ENCODE measurements around the gene DDX47.

The DDX47 gene

DNA sequence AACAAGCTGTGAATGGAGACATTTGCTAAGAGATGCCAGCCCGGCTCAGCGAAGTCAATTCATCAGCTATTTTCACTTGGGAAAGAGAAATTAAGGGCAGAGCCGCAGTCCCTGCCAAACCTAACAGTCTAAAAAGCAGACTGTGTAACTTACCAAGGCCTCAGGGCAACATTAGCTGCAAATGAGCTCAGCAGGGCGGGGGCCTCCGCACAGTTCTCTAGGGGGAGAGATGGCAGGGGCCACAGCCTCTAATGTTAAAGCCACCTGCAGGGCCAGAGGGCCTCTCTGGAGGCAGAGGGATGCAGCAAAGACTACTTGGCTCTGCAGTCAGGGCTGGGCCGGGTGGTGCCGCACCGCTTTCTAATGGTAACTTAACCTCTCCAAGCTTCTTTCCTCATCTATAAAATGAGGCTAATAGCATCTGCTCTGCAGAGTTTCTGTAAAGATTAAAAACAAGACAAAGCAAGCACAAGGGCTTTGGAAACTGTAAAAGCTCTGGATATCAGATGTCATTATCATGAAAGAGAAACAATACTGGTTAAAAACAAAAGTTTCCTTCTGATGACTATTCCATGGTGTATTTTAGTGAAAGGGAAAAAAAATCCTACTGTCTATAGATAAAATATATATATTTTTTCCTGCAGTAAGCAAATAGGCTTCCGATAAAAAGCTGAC lies 64.8 kb downstream of the DDX47 start:
- Histone ChIP-seq H3K27me3 (no peaks in the 10 kb centered on the region), H3K9me3 (no peaks in the 10 kb centered on the region), H3K36me3 (no peaks in the 10 kb centered on the region), H3K4me3 (no peak overlapping the region), H3K4me1 (peaks cover 0 to 16% (median 5%) of the 10 kb centered on the region in 4 donors), H3K27ac (peak overlapping the region; percentile 34 to 42)
- TF ChIP-seq, protein P1, sequence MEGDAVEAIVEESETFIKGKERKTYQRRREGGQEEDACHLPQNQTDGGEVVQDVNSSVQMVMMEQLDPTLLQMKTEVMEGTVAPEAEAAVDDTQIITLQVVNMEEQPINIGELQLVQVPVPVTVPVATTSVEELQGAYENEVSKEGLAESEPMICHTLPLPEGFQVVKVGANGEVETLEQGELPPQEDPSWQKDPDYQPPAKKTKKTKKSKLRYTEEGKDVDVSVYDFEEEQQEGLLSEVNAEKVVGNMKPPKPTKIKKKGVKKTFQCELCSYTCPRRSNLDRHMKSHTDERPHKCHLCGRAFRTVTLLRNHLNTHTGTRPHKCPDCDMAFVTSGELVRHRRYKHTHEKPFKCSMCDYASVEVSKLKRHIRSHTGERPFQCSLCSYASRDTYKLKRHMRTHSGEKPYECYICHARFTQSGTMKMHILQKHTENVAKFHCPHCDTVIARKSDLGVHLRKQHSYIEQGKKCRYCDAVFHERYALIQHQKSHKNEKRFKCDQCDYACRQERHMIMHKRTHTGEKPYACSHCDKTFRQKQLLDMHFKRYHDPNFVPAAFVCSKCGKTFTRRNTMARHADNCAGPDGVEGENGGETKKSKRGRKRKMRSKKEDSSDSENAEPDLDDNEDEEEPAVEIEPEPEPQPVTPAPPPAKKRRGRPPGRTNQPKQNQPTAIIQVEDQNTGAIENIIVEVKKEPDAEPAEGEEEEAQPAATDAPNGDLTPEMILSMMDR (IDR thresholded peaks at IDR 0.05), result no peak
- intact Hi-C loops (cut with DNase I; ENCODE audit: low total_unique reads), result no loop called here
- no peak for DNase-seq
